Transverse colon (tissue), 3 donors: Measurements from ENCODE around the gene RBFOX1.

ENCODE experiments used
- CTCF ChIP-seq, 5 experiments: fragments of 200-600 bp in 3 of 5; fragments of 450-650 bp in 2 of 5; sonication (generic) in 3 of 5; IDR thresholded peaks; 1 replicate in 2 of 5; 2 replicates in 3 of 5; pipeline ENCODE4 v1.5.1; 2016 to 2017; ENCODE audit warnings: antibody characterized with exemption in 5 of 5, inconsistent platforms in 3 of 5, mild to moderate bottlenecking in 2 of 5, moderate library complexity in 1 of 5
- POLR2A ChIP-seq: fragments of 450-650 bp; IDR thresholded peaks from one replicate; pipeline ENCODE4 v1.6.1; 2016; ENCODE audit warnings: antibody characterized with exemption, mild to moderate bottlenecking, moderate library complexity

- TF ChIP-seq POLR2A (no peak), CTCF (IDR thresholded peaks at IDR 0.05) (no peak)
Measured at GRCh38 chr16:7366041-7366440, 33.4 kb downstream of the RBFOX1 start.
